SIG-M5 treated with dmso at 0.1 percent for 504 hours (cell line): Measurements from ENCODE around the gene SEC14L5.
A peak's percentile ranks its signal among the peaks of the same experiment; 100 is the strongest.
"Not testable (repeated sequence)": the region's sequence is repeated elsewhere in the genome, so short reads cannot be mapped to it uniquely, and the experiment has no call there.

ENCODE experiments used
- DNase-seq: peaks from one replicate; lab custom pipeline; 2025; ENCODE audit not compliant: unreplicated experiment; lab: John Stamatoyannopoulos, UW

SEC14L5 gene

GRCh38 chr16:5033256-5034166 lies 75.4 kb downstream of the SEC14L5 start, which contains the start of gene NAGPA:
TSS of gene NAGPA (minus strand) at chr16:5033935. CDS start at chr16:5033914, 21 bp downstream.
- peak; percentile 62 for DNase-seq

GRCh38 chr16:5034167-5034523 lies 76.0 kb downstream of the SEC14L5 start:
- DNase-seq, result no peak

DNA sequence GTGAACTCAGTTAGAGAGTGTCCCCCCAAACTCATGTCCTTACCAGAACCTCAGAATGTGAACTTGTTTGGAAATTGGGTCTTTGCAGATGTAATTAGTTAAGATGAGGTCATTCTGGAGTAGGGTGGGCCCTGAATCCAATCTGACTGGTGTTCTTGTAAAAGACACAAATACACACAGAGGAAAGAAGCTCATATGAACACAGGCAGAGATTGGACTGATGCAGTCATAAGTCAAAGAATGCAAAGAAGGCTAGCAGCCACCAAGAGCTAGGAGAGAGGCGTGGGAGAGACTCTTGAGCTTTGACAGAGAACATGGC lies 77.7 kb downstream of the SEC14L5 start:
- DNase-seq, result no peak

DNA sequence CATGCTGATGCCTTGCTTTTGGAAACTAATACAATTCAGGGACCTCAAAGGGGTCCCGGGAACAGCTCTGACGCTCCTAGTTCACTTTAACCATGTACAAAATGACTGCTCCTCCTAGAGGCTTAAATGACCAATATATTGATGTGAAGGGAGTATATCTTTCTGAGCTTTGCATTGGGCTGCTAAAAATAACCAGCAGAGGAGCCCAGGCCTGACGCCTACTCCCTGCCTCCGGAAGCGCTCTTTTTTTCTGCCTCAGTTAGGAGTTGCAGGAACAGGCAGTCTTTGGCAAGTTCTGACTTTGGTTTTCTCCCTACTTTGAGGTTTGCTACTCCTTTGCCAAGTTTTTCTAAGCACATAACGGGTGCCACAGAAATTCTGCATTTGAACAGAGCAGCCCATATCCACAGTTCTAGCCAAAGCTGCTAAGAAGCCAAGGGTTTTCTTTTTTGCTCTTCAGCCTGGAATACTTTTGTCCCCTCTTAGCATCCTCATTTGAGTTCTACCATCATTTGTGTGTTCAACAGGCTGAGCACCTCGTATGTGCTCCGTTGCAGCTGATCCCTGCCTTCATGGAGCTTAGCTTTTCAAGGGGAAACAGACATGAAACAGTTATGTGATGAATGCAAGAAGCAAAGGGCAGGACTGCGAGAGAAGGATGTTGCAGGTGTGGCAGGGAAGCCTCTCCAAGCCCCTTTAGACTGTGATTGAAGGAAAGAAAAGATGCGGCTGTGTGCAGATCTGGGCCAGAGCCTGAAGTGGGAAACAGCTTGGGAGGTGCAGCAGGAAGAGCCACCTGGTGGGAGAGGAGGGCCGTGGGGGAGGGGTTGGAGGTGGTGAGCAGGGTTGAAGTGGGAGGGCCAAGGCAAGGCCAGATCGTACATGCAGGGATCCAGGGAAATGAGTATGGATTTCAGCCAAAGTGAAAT lies 78.4 kb downstream of the SEC14L5 start:
- no peak for DNase-seq

DNA sequence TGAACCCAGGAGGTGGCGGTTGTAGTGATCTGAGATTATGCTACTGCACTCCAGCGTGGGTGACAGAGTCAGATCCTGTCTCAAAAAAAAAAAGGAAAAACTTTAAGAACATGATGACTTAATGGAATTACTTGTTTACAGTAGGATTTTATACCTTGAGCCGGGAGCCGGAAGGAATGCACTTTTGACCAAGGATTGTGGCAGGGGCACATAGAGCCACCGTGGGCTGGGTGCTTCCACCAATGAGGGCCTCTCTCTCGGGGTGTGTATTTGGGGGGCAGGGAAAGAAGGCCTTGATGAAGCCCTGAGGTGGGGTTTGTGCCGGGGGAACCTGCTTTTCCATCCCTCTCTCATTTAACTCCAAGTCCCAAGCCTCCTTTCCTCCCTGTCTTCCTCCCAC lies 82.3 kb downstream of the SEC14L5 start:
- no peak for DNase-seq

DNA sequence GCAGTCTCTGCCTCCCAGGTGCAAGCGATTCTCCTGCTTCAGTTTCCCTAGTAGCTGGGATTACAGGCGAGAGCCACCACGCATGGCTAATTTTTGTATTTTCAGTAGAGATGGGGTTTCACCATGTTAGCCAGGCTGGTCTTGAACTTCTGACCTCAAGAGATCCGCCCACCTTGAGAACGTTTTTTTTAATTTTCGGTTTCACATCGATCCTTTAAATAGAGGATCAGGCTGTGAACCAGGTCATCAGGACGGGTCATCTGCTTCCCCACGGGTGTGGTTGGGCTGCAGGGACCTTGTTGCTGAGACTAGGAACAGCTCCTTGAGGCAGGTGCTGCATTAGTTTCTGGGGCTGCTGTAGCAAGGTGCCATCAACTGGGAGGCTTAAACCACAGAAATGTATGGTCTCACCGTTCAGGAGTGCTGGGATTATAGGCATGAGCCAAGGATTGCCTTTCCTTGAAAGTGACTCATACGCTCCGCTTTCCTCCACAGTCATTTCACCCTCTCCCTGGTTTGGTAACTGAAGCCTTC lies 83.5 kb downstream of the SEC14L5 start:
- no peak for DNase-seq

DNA sequence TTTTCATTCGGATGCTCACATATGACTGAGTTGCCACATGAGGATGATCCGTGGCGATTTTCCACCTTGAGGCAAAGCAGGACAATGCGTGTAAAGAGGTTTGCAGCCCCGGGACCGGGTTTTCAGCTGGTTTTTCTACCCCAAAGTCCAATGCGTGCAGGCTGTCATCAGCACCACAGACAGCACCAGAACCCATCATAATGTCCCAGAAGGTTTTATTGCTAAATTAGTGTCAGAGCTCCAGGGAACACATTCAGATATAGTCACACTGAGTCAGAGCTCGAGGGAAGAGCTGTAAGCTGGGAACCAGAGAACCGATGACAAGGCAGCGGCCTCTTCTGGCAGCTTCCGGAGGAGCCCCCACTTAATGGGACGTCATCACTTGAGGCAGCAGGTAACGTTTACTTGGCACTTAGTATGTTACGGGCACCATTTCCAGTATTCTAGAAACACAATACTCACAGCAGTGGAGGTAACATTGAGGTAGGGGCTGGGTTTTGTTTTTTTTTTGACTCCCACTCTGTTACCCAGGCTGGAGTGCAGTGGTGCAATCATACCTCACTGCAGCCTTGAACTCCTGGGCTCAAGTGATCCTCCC lies 84.5 kb downstream of the SEC14L5 start:
- no peak for DNase-seq

DNA sequence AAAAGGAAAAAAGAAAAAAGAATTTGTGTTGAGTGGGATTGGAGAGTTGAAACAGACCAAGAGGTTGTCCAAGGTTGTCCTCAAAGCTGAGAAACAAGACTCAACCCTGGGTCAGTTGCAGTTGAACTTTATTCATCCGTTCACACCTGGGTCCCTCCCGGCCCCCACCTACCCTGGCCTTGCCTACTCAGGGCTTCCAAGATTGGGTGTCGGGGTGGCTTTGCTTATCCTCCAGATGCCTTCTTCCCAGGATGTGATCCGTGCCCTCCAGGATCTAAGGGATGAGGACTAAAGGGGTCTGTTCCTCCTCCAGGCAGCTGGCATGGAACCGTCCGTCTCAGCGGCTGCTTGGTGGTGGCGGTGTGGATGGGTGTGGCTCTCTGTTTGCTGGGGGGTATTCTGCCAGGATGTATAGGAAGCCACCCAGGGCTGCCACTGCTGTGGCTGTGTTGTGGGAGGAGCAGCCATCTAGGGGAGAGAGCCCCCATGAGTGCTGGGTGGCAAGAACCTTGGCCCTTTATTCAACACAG lies 85.9 kb downstream of the SEC14L5 start:
- DNase-seq, result no peak

DNA sequence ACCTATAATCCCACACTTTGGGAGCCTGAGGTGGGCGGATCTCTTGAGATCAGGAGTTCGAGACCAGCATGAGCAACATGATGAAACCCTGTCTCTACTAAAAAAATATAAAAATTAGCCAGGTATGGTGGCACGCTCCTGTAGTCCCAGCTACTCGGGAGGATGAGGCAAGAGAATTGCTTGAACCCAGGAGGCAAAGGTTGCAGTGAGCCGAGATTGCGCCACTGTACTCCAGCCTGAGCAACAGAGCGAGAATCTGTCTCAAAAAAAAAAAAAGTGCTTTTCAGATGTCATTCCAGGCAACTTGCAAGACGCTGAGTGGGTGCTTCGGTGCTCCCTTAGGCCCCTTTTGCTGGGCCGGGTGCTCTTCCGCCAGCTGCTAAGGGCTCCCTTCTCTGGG lies 86.5 kb downstream of the SEC14L5 start:
- not testable (repeated sequence) for DNase-seq

GRCh38 chr16:5045499-5046115 lies 87.5 kb downstream of the SEC14L5 start:
- no peak for DNase-seq

- no peak for DNase-seq
These were observed 88.8 kb downstream of the SEC14L5 start for GRCh38 chr16:5046914-5047313.

DNA sequence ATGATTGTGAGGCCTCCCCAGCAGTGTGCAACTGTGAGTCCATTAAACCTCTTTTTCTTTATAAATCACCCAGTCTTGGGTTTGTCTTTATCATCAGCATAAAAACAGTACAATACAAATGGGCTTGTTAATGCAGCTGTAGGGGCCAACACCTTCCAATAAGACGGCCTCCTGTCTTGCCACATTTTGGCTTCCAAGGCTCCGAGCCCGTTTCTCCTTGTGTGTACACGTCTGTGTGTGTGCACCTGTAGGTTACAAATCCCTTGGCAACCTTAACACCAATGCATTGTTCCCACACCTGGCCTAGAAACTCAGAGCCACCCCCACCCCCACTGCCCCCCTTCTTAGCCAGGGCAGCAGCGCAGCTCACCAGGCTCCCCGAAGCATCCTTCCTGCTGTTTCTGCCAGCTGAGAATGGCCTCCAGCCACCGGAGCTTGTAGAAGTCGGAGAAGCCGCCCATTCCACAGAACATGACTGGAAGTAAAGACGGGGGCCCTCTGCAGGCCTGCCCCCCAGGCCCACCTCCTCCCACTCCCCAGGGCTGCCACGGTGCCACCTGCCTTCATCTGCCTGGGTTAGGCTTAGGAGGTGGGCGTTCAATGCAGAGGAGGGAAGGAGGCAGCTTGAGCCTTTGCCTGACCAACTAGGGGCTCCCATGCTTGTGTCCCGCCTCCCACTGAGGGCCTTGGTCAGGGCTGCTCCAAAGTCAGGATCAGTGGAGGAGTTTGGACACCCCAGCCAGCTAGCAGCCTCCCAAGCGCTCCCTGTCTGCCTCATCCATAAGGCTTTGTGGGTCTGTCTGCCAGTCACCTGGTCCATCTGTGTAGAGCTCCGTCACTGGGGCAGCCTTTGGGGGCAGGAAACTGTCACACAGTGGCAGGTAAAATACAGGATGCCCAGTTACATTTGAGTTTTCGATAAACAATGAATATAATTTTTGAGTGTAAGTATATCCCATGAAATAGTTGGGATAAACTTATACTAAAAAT lies 97.0 kb downstream of the SEC14L5 start:
- no peak for DNase-seq

- DNase-seq, result peak; percentile 26
These were observed 98.2 kb downstream of the SEC14L5 start for GRCh38 chr16:5056352-5056751.

DNA sequence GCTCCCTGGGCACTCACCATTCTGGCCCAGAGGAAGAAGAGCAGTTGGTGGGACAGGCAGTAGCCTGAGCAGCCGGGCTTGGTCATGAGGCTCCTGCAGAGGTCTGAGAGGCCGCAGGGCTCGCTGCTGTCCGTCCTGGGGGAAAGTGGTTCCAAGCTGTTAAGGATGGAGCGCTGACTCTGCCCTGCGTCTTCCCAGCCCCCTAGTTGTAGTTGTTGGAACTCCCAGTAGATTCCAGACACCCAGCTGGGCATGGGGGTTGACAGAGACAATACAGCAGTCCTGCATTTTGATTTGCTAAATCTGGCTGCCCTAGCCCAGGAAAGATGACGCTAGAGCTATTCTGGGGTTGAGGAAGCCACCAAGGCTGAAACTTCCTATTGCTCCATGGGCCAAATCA lies 100.3 kb downstream of the SEC14L5 start:
- DNase-seq, result no peak

DNA sequence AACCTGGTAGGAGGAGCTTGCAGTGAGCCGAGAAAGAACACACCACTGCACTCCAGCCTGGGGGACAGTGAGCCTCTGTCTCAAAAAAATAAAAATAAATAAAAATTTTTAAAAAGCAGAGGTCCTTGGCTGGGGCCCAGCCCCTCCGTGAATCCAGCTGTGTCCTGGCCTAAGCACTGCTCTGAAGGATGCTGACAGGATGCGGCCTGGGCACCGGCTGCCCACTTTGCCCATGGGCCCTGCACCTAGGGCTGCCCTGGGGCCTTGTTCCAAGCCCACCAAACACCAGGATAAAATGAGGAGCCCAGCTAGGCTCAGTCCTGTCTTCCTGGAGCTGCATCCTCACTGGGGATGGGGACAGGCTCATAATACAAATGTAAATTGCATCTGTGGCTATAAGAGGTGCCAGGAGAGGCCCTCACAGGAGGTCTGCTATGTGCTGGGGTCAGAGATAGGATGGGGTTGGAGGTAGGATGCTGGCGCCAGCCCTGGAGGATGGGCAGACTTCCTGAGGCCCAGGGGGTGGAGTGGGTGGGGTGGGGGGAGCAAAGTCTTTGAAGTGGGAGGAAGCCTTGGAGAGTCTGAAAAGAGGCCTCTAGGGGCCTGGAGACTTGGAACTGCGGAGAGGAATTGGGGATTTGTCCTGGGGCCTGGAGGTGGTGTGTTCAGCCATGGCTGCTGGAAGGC lies 101.4 kb downstream of the SEC14L5 start:
- no peak for DNase-seq

- no peak for DNase-seq
These were observed 102.0 kb downstream of the SEC14L5 start for GRCh38 chr16:5060073-5060641.

DNA sequence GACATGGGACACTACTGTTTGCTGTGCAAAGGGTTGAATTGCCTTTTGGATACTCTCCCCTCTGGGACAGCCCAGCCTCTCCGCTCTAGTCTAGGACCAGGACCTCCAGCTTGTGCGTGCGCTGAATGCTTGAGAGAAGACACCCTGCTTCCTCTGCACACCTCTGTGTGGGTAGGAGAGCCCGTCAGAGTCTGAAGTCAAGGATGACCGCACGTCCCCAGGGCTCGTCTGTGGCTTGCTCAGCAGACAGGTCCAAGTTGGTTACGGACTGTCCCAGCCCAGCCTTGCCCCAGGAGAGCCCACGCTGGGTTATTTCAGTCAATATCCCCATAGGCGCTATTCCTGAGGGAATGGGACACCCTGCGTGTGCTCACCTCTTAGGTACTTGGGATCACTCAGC lies 103.9 kb downstream of the SEC14L5 start:
- no peak for DNase-seq
